ENCODE results near the gene PPEF1. TPM values are rescaled to one million over a fixed set of nuclear protein-coding genes. Genes with fewer than 3 reads are reported as not detected.

PPEF1 gene
- total RNA-seq, 1 donor from 2014 or later, result 0.26 TPM

- Mint-ChIP-seq H3K4me1 (no peaks in the 10 kb centered on the region), H3K27me3 (ENCODE audit: insufficient read depth, low read depth) (peaks cover 18% of the 10 kb centered on the region), H3K4me3 (peak overlapping the region; percentile 80), H3K36me3 (no peaks in the 10 kb centered on the region), H3K9me3 (peaks cover 13% of the 10 kb centered on the region), H3K27ac (no peak overlapping the region)
- Histone ChIP-seq H3K4me1 (no peaks in the 10 kb centered on the region), H3K36me3 (no peaks in the 10 kb centered on the region), H3K4me3 (no peak overlapping the region), H3K9me3 (ENCODE audit: low read depth) (no peaks in the 10 kb centered on the region), H3K79me2 (ENCODE audit: low read depth) (no peaks in the 10 kb centered on the region), H3K27ac (no peak overlapping the region), H2AFZ (replicated peaks) (no peak overlapping the region), H3K9ac (no peak overlapping the region), H3F3A (ENCODE audit: low read depth) (no peaks in the 10 kb centered on the region), H3K27me3 (no peaks in the 10 kb centered on the region), H3K4me2 (no peak overlapping the region), H4K20me1 (ENCODE audit: low read depth) (no peaks in the 10 kb centered on the region)
- TF ChIP-seq EZH2phosphoT487 (IDR thresholded peaks at IDR 0.05) (no peak), CTCF (IDR thresholded peaks at IDR 0.05) (peak; percentile 52), EZH2 (IDR thresholded peaks at IDR 0.05) (no peak)
- DNase-seq (ENCODE audit: low spot score), result peak; percentile 47
Measured at GRCh38 chrX:18676470-18676869, 31.0 kb upstream of the PPEF1 start.

GRCh38 chrX:18677161-18677869, 30.1 kb upstream of the PPEF1 start:
- Histone ChIP-seq H4K20me1 (ENCODE audit: low read depth) (no peaks in the 10 kb centered on the region), H3K36me3 (no peaks in the 10 kb centered on the region), H3K9me3 (ENCODE audit: low read depth) (no peaks in the 10 kb centered on the region), H3K9ac (no peak overlapping the region), H3K4me1 (no peaks in the 10 kb centered on the region), H2AFZ (replicated peaks) (no peak overlapping the region), H3K4me2 (no peak overlapping the region), H3F3A (ENCODE audit: low read depth) (no peaks in the 10 kb centered on the region), H3K27ac (no peak overlapping the region), H3K4me3 (no peak overlapping the region), H3K27me3 (no peaks in the 10 kb centered on the region), H3K79me2 (ENCODE audit: low read depth) (no peaks in the 10 kb centered on the region)
- no peaks in the 10 kb centered on the region for H3K4me1 Mint-ChIP-seq
- DNase-seq (ENCODE audit: low spot score), result no peak
- peaks cover 18% of the 10 kb centered on the region for H3K27me3 Mint-ChIP-seq (ENCODE audit: insufficient read depth, low read depth)
- H3K36me3 Mint-ChIP-seq, result no peaks in the 10 kb centered on the region
- H3K9me3 Mint-ChIP-seq, result peaks cover 15% of the 10 kb centered on the region
- TF ChIP-seq CTCF (IDR thresholded peaks at IDR 0.05), result no peak
- TF ChIP-seq EZH2phosphoT487 (IDR thresholded peaks at IDR 0.05), result no peak
- TF ChIP-seq EZH2 (IDR thresholded peaks at IDR 0.05), result no peak
- no peak overlapping the region for H3K27ac Mint-ChIP-seq
- no peak overlapping the region for H3K4me3 Mint-ChIP-seq

- no peaks in the 10 kb centered on the region for H3K4me1 Mint-ChIP-seq
- peaks cover 12% of the 10 kb centered on the region for H3K9me3 Mint-ChIP-seq
- no peaks in the 10 kb centered on the region for H4K20me1 ChIP-seq (ENCODE audit: low read depth)
Measured at GRCh38 chrX:18681996-18682395, 25.4 kb upstream of the PPEF1 start.

More at GRCh38 chrX:18681996-18682395, 25.4 kb upstream of the PPEF1 start:
- no peak overlapping the region for H3K4me3 ChIP-seq
- no peaks in the 10 kb centered on the region for H3K27me3 ChIP-seq
- H3K9me3 ChIP-seq (ENCODE audit: low read depth), result no peaks in the 10 kb centered on the region
- H3K36me3 Mint-ChIP-seq, result no peaks in the 10 kb centered on the region
- no peaks in the 10 kb centered on the region for H3K36me3 ChIP-seq
- H3K27ac ChIP-seq, result no peak overlapping the region
- no peak for DNase-seq (ENCODE audit: low spot score)
- TF ChIP-seq CTCF (IDR thresholded peaks at IDR 0.05) (no peak), EZH2 (IDR thresholded peaks at IDR 0.05) (no peak), EZH2phosphoT487 (IDR thresholded peaks at IDR 0.05) (no peak)
- no peak overlapping the region for H3K4me3 Mint-ChIP-seq
- no peaks in the 10 kb centered on the region for H3K79me2 ChIP-seq (ENCODE audit: low read depth)
- H2AFZ ChIP-seq (replicated peaks), result no peak overlapping the region
- no peak overlapping the region for H3K9ac ChIP-seq
- no peak overlapping the region for H3K27ac Mint-ChIP-seq
- H3K4me2 ChIP-seq, result no peak overlapping the region
- H3K4me1 ChIP-seq, result no peaks in the 10 kb centered on the region
- peaks cover 3% of the 10 kb centered on the region for H3K27me3 Mint-ChIP-seq (ENCODE audit: insufficient read depth, low read depth)
- no peaks in the 10 kb centered on the region for H3F3A ChIP-seq (ENCODE audit: low read depth)

Data from neural progenitor cell (in vitro differentiated cells).